HG03108 (cell line): ENCODE results near the gene ERVK3-1.
"Not testable (repeated sequence)": the region's sequence is repeated elsewhere in the genome, so short reads cannot be mapped to it uniquely, and the experiment has no call there.

Experiments
- ATAC-seq: cut with Tn5 transposase; IDR thresholded peaks from one replicate; pipeline ENCODE4 v1.9.1; 2021; ENCODE audit warnings: moderate library complexity; ENCODE audit not compliant: unreplicated experiment

The ERVK3-1 gene

DNA sequence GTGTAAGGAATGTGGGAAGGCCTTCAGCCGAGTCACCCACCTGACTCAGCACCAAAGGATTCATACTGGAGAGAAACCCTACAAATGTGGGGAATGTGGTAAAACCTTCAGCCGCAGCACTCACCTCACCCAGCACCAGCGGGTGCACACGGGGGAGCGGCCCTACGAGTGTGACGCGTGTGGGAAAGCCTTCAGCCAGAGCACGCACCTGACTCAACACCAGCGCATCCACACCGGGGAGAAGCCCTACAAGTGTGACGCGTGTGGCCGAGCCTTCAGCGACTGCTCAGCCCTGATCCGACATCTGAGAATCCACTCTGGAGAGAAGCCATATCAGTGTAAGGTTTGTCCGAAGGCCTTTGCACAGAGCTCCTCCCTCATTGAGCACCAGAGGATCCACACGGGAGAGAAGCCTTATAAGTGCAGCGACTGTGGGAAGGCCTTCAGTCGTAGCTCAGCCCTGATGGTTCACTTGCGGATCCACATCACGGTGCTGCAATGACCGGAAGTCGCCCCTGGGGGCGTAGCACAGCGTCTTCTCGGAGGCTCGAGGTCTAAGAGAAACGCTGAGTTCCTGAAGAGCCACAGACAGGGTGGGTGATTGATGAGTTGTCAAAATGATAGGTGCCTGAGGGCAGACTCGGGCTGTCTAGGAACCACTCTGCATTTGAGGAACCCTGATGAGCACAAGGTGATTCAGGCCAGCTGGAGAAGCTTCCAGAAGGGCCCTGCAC is 33.8 kb downstream of the ERVK3-1 start:
- no peak for ATAC-seq

DNA sequence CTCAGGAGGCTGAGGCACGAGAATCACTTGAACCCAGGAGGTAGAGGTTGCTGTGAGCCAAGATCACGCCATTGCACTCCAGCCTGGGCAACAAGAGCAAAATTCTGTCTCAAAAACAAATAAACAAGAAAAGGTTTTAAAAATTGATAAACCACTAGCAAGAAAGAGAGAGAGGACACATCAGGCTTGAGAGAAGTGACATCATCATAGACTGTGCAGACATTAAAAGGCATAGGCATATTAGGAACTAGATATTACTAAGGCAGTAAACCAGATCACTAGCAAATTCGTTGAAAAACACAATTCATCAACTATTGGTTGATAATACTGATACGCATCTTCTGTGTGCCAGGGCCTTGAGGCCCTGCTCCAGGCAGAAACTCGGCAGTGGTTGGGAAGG is 40.4 kb downstream of the ERVK3-1 start:
- ATAC-seq, result no peak

DNA sequence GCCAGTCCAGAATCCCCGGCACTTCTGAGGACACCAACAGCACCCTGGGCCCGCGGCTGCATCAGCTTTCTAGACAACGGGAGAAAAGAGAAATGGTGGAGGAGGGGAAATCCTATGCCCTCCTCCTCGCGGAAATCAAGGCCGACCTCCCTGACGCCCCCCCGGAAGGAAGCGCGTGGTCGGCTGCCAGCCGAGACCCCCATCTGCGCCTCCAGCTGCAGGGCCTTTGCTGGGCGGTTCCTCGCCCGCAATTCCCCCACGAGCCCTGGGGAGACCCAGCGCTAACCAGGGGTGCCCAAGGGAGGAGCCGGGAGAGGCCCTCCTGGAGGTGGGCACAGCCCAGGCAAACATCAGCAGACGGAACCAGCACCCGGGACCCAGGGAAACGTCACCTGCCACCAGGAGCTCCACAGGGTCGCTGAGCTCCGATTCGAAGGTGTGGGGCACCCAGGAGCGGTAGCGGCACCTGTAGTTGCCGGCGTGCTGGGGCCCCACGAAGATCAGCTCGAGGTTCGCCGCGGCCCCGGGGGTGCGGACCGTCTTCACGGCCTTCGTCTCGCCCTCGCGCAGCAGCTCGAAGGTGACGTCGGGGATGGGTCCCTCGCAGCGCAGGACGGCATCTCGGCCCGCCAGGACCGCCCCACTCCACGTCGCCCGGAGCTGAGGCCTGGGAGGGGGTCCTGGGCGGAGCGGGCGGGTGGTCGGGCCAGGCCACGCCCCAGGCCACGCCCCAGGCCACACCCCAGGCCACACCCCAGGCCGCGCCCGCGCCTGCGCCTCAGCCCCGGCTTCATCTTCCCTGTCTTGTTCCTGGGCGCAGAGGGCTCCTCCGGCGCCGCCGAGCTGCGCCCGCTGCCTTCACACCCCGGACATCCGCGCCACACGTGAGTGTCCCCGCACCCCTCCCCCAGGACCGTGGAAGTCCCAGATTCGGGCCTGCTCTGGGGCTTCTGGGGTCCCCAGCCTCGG is 42.1 kb downstream of the ERVK3-1 start:
- peak; percentile 90 for ATAC-seq

DNA sequence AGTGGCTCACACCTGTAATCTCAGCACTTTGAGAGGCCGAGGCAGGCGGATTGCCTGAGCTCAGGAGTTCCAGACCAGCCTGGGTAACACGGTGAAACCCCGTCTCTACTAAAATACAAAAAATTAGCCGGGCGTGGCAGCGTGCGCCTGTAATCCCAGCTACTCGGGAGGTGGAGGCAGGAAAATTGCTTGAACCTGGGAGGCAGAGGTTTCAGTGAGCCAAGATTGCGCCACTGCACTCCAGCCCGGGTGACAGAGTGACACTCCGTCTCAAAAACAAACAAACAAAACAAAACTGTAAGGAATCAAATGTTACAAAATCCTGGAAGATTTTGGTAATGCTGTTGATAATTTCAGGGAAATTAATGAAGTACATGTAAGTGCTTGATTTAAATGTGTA is 42.9 kb downstream of the ERVK3-1 start:
- ATAC-seq, result not testable (repeated sequence)

DNA sequence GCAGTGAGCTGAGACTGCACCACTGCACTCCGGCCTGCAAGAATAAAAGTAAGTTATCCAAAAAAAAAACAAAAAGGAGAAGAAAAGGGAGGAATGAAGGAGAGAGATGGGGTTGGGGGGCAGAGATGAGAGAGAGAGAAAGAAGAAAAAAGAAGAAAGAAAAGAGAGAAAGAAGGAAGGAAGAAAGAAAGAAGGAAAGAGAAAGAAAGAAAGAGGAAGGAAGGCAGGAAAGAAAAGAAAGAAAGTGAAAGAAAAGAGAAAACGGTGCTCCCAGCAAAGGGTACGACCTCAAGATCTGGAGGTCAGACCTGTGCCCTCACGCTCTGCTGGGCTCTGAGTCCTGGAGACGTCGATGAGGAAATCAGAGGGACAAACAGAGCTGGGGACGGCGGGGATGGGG is 44.4 kb downstream of the ERVK3-1 start:
- no peak for ATAC-seq

DNA sequence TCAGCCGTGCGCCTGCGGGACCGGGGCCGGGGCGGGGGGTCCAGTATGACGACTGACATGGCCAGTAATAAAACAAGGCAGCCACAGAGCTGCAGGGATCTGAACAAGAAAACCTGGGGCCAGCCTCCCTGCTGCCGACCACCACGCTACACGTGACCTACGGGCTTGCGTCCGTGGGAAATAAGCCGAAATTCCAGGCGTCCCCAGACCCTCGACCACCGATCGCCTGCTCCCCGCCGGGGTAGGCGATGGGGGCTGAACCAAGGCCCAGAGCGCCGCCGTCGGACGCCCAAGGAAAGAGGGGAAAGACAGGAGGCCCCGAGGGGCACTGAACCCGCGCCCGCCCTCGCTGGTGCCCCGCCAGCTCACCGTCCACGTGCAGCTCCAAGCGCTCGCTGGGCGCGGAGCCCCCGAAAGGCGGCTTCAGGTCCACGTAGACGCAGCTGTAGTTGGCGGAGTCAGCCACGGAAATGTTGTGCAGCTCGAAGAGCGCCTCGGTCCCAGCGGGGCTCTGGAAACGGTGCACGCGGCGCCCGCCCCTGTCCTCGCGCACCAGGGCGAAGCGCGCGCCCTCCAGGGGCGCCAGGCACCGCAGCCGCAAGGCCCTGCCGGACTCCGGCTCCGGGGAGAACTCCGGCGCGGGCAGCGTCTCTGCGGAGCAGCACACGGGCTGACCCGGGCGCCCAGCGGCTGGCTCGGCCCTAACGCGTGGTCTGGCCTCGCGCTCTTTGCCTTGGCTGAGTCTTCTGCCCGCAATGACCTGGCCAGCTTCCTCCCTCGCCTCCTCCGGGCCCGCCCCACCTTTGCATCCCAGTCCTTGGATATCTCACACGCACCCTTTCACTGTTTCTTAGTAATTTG is 45.1 kb downstream of the ERVK3-1 start:
- no peak for ATAC-seq

DNA sequence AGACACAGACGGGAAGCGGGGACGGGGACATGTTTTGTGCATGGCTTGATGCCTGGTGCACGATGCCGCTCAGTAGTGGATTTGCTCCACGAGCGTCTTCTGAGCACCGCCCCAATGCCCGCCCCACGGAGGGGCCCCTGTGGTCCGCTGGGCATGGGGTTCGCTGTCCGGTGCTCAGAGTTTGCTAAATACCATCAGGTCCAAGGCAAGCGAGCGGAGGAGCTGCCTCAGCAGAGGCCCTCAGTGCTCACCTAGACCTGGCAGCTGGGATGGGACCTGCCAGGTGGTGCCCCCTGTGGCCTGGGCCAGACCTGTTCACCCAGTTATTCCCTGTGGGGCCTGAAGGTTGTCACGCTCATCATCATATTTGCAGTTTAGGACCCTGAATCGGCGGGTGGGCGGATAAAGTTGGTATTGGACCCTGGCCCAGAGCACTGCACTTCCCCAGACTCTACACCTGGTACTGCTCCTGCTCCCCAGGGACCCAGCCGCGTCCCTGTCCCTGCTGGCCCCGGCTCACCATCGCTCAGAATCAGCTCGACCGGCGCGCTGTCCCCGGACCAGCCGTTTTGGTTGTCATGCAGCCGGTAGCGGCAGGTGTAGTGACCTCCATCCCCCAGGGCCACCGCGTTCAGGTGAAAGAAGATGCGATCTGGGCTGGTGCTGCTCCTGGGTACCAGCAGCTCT is 45.8 kb downstream of the ERVK3-1 start:
- no peak for ATAC-seq

DNA sequence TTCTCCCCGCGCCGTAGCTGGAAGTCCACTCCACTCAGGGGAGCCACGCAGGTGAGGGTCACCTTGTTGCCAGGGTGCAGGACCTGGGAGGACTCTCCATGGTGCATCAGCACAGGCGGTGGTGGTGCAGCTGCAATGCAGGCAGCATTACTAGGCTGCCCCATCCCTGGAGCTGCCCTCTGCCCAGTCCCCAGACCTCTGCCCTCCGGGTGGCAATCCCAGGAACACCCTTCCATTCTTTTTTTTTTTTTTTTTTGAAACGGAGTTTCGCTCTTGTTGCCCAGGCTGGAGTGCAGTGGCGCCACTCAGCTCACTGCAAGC is 46.3 kb downstream of the ERVK3-1 start:
- ATAC-seq, result no peak

DNA sequence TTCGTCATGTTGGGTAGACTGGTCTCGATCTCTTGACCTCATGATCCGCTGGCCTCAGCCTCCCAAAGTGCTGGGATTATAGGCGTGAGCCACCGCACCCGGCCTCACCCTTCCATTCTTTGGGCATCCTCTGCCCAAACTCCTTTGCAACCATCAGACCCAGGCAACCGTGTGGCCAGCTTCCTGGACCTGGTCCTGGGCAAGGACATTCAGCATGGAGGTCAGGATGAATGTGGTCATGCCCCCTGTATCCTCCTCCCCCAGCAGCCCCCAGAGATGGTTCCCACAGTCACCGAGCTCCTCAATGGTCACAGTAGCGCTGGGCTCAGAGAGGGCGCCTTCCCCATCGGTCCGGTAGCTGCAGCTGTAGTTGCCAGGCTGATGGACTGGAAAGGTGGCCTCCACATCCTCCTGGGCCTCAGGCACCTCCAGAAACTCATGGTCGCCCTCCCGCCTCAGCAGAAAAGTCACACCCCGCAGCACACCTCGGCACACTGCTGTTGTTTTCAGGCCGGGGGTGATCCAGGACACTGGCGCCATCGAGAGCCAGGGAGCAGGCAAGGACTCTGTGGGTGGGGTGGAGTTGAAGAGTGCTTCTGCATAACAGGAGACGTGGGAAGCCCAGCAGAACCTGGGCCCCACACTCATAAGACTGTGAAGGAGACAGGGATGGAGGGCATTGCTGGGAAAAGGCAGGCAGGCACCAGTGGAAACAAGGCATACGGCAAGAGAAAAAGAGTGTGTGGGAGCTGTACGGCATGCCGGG is 47.0 kb downstream of the ERVK3-1 start:
- no peak for ATAC-seq

DNA sequence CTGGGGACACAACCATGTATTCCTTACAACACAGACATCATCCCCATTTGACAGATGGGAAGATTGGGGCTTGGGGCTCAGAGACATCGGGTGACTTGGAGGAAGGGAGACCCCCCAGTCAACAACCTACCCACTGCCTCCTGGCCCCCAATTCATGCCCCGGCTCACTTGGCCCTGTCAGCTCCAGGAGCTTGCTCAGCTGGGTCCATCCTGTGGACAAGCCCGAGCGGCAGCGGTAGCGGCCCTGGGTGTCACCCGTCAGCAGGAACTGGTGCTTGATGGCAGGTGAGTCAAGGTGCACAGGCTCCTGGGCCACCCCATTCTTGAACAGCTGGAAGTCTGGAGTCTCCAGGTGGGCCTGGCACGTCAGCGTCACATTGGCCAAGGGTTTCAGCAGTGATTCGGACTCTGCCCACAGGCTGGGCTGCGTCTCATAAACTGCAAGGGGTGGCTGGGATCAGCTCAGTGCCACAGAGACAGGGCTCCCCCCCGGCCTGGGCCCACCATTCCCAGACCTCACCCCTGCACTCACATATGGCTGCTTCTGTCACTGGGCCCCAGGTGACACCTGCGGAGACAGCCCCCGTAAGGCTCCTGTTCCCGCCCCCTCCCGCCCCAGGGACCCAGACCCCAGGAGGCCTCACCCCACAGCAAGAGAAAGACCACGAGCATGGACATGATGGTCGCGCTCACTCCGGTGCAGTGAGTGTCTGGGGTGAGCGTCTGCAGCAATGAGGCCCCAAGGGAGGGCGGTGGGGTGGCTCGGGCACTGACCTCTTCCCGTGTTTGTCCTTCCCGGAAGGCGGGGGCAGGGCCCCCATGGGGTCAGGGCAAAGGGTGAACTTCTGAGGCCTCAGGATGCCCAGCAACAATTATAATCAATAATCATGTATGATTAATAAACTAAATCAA is 47.8 kb downstream of the ERVK3-1 start, which contains the start of gene A1BG:
Gene A1BG (minus strand): TSS at position 733 of the 912 bp plus-strand sequence. CDS start 55 bp downstream, at position 678.
- no peak for ATAC-seq

DNA sequence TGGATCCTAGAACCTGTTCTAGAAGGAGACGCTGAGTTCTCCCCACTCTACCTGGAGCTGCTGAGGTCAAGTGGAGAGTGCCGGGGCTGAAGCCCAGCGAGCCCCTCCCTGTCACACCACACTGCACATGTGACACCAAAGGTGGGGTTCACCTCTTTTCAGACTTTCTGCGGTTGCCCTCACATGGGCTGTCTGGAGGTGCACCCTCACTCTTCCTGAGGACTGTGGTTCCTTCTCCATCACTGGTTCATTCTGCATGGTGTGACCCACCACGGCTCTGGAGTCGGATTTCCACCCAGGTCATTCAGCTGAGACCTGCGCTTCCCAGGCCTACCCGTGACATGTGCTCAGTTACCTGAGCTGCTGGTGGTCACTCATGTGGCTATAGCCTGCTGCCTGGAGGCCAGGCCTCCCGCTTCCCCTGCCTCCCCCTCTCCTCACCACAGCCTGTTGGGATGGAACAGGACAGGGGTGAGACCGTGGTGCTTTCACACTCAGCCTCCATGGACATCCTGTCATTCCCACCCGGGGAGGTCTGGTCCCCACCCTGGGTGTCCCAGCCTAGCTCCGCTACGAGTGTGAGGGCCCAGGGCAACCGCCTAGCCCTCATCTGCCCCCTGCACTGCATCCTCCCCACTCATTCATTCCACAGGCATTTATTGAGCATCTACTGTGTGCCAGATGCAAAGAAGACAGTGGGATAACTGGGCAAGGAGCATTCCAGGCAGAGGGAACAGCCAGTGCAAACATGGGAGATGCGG is 48.7 kb downstream of the ERVK3-1 start:
- no peak for ATAC-seq

DNA sequence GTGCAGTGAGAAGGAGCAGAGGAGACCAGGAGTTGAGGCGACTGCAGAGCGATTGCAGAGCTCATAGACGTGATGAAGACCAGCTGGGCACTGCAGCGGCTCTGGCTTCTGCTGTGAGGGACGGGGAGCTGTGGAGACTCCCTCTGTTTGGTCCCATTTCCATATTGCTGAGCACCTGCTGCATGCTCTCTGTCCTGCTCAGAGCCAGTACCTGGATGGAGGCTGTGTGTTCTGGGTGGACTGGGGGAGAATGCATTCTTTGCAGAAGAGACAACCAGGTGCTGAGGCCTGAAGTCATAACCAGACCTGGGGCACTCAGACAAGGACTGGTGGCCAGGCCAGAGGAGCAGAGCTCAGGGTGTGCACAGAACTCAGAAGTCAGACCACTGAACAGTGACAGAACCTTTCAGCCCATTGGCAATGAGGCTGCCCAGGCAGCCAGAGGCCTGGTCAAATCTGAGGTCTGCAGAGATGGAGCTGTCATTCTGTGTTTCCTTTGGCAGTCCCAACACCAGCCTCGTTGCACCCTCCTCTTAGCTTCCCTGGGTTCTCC is 49.4 kb downstream of the ERVK3-1 start:
- ATAC-seq, result no peak

DNA sequence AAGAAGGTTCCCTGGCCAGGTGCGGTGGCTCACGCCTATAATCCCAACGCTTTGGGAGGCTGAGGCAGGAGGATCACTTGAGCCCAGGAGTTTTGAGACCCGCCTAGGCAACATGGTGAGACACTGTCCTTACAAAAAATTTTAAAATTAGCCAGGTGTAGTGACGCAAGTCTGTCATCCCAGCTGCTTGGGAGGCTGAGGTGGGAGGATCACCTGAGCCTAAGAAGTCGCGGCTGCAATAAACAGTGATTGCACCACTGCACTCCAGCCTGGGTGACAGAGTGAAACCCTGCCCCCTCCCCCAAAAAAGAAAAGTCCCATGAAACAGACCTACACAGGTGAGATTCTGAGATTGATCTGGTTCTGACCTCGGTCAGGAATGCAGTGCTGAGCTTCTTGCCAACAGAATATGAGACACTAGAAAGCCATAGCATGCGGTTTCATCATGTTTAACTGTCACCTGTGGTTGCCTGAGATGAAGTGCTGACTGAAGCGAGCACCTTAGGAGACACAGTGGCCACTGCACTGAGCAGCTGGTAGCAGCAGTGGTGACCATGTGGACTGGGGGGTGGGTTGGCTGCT is 50.1 kb downstream of the ERVK3-1 start:
- ATAC-seq, result no peak

DNA sequence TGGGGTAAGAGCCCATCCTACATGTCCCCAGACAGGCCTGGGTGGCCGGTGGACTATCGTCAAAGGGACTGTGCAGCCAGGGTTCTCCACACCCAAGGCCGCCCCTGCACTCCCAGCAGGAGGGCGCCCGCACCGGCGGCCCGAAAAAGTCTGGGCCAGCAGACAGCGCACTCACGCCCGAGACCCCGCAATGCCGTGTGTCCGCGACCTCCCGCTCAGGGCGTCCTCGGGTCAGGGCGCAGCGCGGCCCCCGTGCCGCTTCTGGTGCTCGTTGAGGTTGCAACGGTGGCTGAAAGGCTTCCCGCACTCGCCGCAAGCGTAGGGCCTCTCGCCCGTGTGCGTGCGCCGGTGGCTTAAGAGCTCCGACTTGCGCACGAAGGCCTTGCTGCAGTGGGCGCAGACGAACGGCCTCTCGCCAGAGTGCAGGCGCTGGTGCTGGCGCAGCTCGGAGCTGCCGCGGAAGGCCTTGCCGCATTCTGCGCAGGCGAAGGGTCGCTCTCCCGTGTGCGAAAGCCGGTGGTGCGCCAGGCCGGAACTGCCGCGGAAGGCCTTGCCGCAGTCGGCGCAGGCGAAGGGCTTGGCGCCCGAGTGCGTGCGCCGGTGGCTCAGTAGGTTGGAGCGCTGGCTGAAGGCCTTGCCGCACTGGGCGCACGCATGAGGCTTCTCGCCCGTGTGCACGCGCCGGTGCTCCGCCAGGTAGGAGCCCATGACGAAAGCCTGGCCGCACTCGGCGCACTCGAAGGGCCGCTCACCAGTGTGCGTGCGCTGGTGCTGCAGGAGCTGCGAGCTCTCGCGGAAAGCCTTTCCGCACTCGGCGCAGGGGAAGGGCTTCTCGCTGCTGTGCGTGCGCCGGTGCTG is 51.0 kb downstream of the ERVK3-1 start:
- ATAC-seq, result no peak

DNA sequence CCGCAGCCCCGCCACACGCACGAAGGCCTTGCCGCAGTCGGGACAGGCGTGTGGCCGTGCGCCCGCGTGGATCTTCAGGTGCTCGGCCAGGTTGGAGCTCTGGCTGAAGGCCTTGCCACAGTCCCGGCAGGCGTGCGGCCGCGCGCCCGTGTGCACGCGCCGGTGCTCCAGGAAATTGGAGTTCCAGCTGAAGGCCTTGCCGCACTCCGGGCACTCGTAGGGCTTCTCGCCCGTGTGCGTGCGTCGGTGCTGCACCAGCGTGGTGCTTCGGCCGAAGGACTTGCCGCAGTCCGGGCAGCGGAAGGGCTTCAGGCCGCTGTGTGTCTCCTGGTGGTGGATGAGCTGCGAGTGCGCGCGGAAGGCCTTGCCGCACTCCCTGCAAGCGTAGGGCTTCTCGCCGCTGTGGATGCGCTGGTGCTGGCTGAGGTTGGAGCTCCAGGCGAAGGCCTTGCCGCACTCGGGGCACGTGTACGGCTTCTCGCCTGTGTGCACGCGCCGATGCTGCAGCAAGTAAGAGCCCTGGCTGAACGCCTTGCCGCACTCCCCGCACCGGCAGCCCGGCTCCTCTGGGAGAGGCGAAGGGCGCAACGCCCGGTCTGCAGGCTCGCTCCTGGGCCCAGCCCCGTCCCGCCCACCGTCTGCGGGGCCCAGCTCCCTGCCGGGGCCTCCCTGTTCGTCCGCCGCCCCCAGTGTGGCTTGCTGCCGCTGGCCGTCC is 51.7 kb downstream of the ERVK3-1 start:
- ATAC-seq, result no peak
